GM21619 (cell line): ENCODE data around the gene TMCO1.
"Not testable (repeated sequence)": the region's sequence is repeated elsewhere in the genome, so short reads cannot be mapped to it uniquely, and the experiment has no call there.

Source experiments
- ATAC-seq: cut with Tn5 transposase; IDR thresholded peaks from one replicate; pipeline ENCODE4 v1.9.1; 2021; ENCODE audit not compliant: unreplicated experiment

TMCO1 gene

DNA sequence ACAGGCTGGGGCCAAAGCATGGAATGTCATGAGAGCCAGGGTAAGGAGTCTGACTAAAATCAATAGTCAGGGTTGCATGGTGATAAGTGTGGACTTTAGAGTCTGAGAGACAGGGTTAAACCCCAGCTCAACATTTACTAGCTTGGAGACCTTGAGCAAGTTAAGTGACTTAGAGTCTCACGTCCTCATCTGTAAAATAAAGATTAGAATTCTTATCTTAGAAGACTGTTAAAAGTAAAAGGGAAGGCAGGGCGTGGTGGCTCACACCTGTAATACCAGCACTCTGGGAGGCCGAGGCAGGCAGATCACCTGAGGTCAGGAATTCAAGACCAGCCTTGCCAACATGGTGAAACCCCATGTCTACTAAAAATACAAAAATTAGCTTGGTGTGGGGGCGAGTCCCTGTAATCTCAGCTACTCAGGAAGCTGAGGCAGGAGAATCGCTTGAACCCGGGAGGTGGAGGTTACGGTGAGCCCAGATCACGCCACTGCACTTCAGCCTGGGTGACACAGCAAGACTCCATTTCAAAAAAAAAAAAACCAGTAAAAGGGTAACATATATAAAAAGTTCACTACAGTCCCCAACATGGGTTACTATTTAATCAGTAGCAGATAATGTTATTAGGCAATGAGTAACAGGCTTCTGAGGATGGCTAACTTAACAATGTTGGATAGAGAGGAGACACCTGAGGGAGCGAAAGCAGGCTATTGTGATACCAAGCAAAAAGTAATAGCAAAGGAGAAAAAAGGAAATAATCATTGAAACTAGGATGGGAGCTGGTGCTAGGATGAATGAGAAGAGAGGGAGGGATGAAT, 20.8 kb downstream of the TMCO1 start:
- ATAC-seq = no peak

GRCh38 chr1:165744913-165745312, 23.8 kb downstream of the TMCO1 start:
- not testable (repeated sequence) for ATAC-seq

GRCh38 chr1:165742194-165742593, 26.5 kb downstream of the TMCO1 start:
- no peak for ATAC-seq

- ATAC-seq = peak; percentile 99
Observed at GRCh38 chr1:165738794-165739193, 29.9 kb downstream of the TMCO1 start.

GRCh38 chr1:165737196-165737595, 31.5 kb downstream of the TMCO1 start:
- no peak for ATAC-seq

DNA sequence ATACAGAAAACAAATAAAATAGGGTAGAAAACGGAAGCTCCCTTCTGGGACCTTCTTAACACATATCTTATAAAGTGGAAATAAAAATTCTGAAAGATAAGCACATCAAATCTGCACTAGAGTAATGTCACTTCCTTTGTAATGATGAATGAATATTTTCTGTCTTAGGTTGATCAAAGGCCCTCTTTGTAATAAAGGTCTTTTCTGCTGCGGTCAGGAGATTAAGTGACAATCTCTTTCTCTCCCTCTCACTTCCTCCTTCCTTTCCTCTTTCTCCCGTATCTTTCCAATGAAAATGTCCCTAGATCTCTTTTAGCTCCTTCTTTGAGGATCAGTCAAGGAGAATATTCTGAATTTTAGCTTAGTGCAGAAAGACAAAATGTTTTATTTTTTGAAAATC, 33.8 kb downstream of the TMCO1 start:
- no peak for ATAC-seq

- ATAC-seq = no peak
Observed at GRCh38 chr1:165726841-165727240, 41.8 kb downstream of the TMCO1 start.

- ATAC-seq = no peak
Observed at GRCh38 chr1:165726169-165726568, 42.5 kb downstream of the TMCO1 start.

- ATAC-seq = no peak
Observed at GRCh38 chr1:165717918-165718515, 50.7 kb downstream of the TMCO1 start.

DNA sequence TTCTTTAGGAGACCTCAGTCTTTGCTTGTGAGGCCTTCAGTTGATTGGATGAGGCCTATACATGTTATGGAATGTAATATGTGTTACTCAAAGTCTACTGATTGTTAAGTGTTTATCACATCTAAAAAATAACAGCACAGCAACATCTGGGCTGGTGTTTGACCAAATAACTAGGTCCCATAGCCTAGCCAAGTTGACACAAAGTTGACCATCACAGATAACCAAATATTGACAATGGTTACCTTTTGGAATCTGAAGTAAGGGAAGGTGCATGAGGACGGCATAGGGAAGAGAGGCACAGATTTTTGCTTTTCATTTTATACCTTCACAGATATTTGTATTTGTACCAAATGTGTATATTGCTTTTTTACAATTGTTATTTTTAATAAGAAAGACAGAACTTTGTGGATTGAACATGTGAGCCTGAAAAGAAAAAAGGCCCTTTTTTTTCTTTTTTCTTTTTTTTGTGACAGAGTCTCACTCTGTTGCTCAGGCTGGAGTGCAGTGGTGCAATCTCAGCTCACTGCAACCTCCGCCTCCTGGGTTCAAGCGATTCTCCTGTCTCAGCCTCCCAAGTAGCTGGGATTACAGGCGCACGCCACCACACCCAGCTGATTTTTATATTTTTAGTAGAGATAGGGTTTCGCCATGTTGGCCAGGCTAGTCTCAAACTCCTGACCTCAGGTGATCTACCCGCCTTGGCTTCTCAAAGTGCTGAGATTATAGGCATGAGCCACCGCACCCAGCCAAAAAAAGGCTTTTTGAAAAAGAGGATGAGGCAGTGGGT, 52.2 kb downstream of the TMCO1 start:
- not testable (repeated sequence) for ATAC-seq

DNA sequence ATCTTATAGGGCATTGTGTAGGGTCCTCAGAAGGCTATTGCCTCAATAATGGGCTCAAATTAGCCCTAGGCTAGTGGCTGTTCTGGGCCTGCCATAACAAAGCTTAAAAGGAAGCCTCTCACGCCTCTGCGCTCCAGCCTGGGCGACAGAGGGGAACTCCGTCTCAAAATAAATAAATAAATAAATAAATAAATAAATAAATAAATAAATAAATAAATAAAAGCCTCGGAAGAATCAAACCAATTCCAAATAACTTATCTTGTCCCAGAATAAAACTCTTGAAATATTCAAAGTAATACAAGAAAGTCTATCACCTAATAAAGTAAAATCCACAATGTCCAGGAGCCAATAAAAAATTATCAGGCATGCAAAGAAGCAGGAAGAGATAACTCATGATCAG, 55.9 kb downstream of the TMCO1 start:
- no peak for ATAC-seq

DNA sequence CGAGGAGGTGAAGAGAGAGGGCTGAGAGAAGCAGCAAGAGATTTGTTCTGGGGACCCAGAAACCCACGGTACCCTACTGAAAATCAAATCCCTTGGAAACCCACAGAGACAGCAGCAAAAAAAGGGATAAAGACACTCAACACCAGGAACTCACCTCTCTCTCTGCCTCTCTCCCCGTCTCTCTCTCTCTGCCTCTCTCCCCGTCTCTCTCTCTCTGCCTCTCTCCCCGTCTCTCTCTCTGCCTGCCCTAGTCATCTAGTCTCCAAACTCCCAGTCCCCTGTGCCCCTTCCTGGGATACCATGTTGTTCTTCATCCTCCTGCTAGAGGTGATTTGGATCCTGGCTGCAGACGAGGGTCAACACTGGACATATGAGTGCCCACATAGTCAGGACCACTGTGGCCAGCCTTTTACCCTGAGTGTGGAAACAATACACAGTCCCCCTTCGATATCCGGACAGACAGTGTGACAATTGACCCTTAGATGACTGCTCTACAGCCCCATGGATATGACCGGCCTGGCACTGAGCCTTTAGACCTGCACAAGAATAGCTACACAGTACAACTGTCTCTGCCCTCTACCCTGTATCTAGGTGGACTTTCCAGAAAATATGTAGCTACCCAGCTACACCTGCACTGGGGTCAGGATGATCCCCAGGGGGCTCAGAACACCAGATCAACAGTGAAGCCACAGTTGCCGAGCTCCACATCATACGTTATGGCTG, 60.5 kb downstream of the TMCO1 start:
- no peak for ATAC-seq

DNA sequence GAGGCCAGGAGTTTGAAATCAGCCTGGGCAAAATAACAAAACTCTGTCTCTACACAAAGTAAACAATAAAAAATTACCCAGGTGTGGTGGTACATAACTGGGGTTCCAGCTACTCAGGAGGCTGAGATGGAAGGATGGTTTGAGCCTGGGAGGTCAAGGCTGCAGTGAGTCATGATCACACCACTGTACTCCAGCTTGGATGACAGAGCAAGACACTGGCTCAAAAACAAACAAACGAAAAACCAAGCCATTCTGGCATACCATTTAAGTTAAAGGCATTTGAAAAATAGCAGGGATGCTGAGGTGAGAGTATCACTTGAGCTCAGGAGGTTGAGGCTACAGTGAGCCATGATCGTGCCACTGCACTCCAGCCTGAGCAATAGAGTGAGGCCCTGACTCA, 65.0 kb downstream of the TMCO1 start:
- no peak for ATAC-seq

DNA sequence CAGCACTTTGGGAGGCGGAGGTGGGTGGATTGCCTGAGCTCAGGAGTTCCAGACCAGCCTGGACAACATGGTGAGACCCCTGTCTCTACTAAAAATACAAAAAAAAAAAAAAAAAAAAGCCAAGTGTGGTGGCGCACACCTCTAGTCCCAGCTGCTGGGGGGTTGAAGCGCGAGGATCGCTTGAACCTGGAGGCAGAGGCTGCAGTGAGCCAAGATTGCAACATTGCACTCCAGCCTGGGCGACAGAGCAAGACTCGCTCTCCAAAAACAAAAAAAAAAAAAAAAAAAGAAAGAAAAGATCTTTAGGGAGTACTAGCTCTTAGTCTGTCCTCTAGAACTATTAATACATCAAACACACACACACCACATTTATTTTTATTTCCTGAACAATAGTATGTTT, 66.7 kb downstream of the TMCO1 start:
- ATAC-seq = not testable (repeated sequence)

DNA sequence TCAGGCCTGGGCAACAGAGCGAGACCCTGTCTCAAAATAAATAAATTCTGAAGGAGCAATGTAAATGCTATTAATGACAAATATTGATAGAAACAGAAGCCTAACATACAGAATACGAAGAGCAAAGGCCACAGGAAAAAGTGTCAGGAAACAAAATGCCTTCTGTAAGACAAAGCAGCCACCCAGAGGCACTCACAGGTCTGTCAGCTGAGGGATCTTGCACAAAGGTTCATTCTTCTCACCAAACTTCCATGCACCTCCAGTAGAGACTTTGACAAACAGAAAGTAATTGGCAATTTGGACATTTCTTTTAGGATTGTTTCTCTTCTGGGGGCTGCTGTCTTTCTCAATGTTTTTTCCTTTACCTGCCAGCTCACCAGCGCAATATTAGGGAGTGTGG, 69.1 kb downstream of the TMCO1 start:
- ATAC-seq = no peak

DNA sequence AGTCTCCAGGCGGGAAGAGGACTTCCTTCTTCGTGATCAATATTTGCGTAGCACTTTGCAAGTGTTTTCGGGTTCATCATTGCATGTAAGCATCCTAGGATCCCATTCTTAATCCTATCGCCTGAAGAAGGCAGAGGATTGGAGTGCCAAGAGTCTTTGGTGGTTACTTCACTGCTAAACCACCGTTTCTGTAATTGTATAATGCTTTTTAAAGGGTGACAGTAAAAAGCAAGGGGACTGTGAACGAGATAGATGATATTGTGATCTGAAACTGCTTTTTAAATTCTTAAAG, 70.0 kb downstream of the TMCO1 start:
- ATAC-seq = no peak

DNA sequence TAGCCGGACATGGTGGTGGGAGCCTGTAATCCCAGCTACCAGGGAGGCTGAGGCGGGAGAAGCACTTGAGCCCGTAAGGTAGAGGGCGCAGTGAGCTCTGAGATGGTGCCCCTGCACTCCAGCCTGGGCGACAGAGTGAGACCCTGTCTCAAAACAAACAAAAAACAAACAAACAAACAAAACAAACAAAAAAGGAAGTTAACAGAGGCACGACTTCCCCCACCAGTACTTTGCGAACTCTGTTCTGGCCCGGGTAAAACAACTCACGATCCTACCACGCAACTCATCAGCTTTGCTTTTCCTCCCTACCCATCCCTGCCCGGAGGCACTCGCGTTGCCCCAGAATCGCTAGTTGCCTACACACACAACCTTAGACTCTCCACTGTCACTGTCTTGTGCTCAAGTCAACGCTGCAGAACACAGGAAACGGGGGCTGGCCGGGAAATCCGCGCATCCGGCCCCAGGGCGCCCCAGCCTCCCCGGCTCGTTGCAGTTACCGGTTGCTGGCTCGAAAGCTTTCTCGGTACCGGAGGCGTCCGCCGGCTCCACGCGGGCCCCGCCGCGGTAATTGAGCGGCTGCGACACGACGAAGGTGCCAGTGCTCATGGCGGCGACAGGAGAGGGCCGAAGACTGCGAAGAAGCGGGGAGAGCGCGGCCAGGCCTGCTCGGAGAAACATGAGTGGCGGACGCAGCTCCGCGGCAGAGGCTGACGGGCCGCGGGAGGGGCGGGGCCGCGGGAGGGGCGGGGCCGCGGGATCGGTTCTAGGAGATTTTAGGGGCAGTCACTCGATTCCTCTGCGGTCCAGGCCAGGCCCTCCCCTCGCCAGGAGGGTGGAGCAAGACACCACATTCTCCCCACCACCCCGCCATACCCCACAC, 70.5 kb downstream of the TMCO1 start, which contains the start of gene ALDH9A1:
Gene ALDH9A1, minus strand, starts transcription at position 682 of the 880 bp plus-strand sequence. Its CDS starts 4 bp downstream, at position 678.
- ATAC-seq = peak; percentile 93

GRCh38 chr1:165697491-165697880, 71.2 kb downstream of the TMCO1 start:
- ATAC-seq = no peak

- no peak for ATAC-seq
Observed at GRCh38 chr1:165696625-165697100, 72.0 kb downstream of the TMCO1 start.

- no peak for ATAC-seq
Observed at GRCh38 chr1:165695031-165695430, 73.6 kb downstream of the TMCO1 start.
